OCI-LY7 (cell line): Measurements from ENCODE around the gene TUBGCP2. TPM values are rescaled to one million over a fixed set of nuclear protein-coding genes. Genes with fewer than 3 reads are reported as not detected.

Experiments
- BruUV-seq: library from RNA; stranded (reverse); fragments of 400-500 nt; replicated peaks from 2 replicates; lab custom pipeline; 2021; lab: Mats Ljungman, UMichigan
- CTCF ChIA-PET: fragments of 300-600 bp; sonication (Branson Sonifier 250); formaldehyde crosslinking; loops from one replicate; lab custom pipeline; 2022; ENCODE audit warnings: antibody characterized with exemption; ENCODE audit not compliant: unreplicated experiment; lab: Charles Lee
- POLR2A ChIA-PET: fragments of 300-600 bp; sonication (Branson Sonifier 250); formaldehyde crosslinking; loops from one replicate; lab custom pipeline; 2022; ENCODE audit warnings: antibody characterized with exemption; lab: Charles Lee
- DNase-seq: peaks from one replicate; pipeline ENCODE4 v3.0.0-alpha.2; 2015; ENCODE audit warnings: low spot score
- H2AFZ ChIP-seq: fragments of 200-600 bp; sonication (generic), shearing (Covaris generic); 2 replicates; pipeline ENCODE4 v1.6.1; 2014; ENCODE audit warnings: mild to moderate bottlenecking, antibody characterized with exemption, low read length, moderate library complexity
- H3K27ac ChIP-seq: fragments of 200-600 bp; sonication (generic); 2 replicates; pipeline ENCODE4 v1.5.1; 2014; ENCODE audit warnings: mixed run types, low read depth, mild to moderate bottlenecking, moderate library complexity, low read length, inconsistent platforms; ENCODE audit not compliant: poor library complexity, severe bottlenecking
- H3K36me3 ChIP-seq: fragments of 200-600 bp; sonication (generic); 2 replicates; pipeline ENCODE4 v1.6.1; 2014; ENCODE audit warnings: mild to moderate bottlenecking, antibody characterized with exemption, low read length, moderate library complexity, mixed read lengths; ENCODE audit not compliant: insufficient read depth
- H3K4me1 ChIP-seq: fragments of 200-600 bp; sonication (generic); 2 replicates; pipeline ENCODE4 v1.5.1; 2014; ENCODE audit warnings: mild to moderate bottlenecking, low read length; ENCODE audit not compliant: insufficient read depth, poor library complexity, severe bottlenecking
- H3K4me2 ChIP-seq: fragments of 200-600 bp; sonication (generic); 2 replicates; pipeline ENCODE4 v1.6.1; 2014; ENCODE audit warnings: mild to moderate bottlenecking, low read length
- H3K4me3 ChIP-seq: fragments of 200-600 bp; sonication (generic); 2 replicates; pipeline ENCODE4 v1.5.1; 2014; ENCODE audit warnings: mild to moderate bottlenecking, low read depth, low read length; ENCODE audit not compliant: poor library complexity, severe bottlenecking
- H3K79me2 ChIP-seq: fragments of 200-600 bp; sonication (generic); 2 replicates; pipeline ENCODE4 v1.6.1; 2016; ENCODE audit warnings: low read depth, mild to moderate bottlenecking, low read length, moderate library complexity, mixed read lengths; ENCODE audit not compliant: insufficient read depth
- H3K9me2 ChIP-seq: fragments of 200-600 bp; sonication (generic); 2 replicates; pipeline ENCODE4 v1.6.1; 2016; ENCODE audit warnings: mild to moderate bottlenecking, low read length, mixed read lengths; ENCODE audit not compliant: insufficient read depth
- H3K9me3 ChIP-seq: fragments of 200-600 bp; sonication (generic); 2 replicates; pipeline ENCODE4 v1.6.1; 2014; ENCODE audit warnings: mild to moderate bottlenecking, mixed run types, low read length, mixed read lengths
- H4K20me1 ChIP-seq: fragments of 200-600 bp; sonication (generic); 2 replicates; pipeline ENCODE4 v1.6.1; 2014; ENCODE audit warnings: mild to moderate bottlenecking, antibody characterized with exemption, low read length, moderate library complexity, mixed read lengths; ENCODE audit not compliant: insufficient read depth
- EZH2phosphoT487 ChIP-seq: fragments of 200-600 bp; sonication (generic); IDR thresholded peaks from 2 replicates; pipeline ENCODE4 v1.6.1; 2018; ENCODE audit warnings: low read depth, borderline replicate concordance, mild to moderate bottlenecking, mixed run types, antibody characterized with exemption, low read length, moderate library complexity, mixed read lengths
- intact Hi-C: fragments of 100-400 bp; cut with micrococcal nuclease; formaldehyde crosslinking; loops from one replicate; pipeline ENCODE4 v1.10.0; 2022; ENCODE audit not compliant: unreplicated experiment
- total RNA-seq, 2 experiments: library from RNA; depleted of rRNA in 1 of 2; stranded (reverse); fragments of >200 nt in 1 of 2; shearing (Covaris generic) in 1 of 2; gene quantifications; 2 replicates each; pipeline ENCODE4 v1.2.3, GENCODE V29; 2014 to 2022
- TF ChIP-seq, protein P1 (sequence below): fragments of 200-600 bp; sonication (generic); conservative IDR thresholded peaks from 2 replicates; pipeline ENCODE4 v1.5.1; 2014; ENCODE audit warnings: mild to moderate bottlenecking, antibody characterized with exemption, low read length, moderate library complexity, mixed read lengths

TUBGCP2 gene
- total RNA-seq, 2 experiments from 2014 or later, result 40.5 to 56.1 TPM

DNA sequence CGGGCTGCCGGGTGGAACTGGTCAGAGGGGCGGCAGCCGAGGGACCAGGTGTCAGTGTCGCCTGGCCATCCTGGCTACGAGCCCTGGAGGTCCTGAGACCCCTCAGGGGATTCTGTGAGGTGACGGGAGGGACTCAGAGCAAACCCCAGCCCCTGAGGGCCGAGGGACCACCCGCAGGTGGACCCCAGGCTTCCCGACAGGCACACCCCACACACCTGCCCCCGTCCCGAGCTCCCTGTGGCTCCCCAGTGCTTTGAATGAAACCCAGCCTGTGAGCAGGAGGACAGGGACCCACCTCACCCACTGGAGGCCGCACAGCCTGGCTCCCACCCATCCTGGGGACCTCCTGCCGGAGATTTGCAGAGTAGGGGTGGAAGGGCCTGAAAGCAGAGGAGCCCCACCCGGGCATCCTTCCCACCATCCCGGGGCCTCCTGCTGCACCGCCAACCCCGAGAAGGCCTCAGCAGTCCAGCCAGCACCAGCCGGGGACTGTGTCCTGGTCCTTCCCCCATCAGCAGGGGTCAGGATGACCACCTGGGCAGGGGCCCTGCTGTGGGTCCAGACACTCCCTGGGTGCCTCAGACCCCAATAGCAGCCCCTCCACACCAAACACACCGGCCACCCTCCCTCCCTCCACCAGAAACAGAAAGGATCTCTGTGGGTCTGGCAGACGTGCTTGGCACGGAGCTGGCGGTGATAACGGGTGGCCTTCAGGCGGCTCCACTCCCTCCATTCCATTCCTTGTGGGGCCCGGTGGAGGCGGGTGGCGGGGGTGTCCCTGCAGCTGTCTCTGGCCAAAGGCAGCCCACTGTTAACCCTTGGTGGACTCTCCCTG, 57.1 kb downstream of the TUBGCP2 start:
- Histone ChIP-seq H3K36me3 (no peaks in the 10 kb centered on the region), H3K4me3 (no peak overlapping the region), H3K27ac (no peak overlapping the region), H3K79me2 (no peaks in the 10 kb centered on the region), H2AFZ (no peak overlapping the region), H3K9me3 (no peaks in the 10 kb centered on the region), H3K4me2 (no peak overlapping the region), H3K4me1 (no peaks in the 10 kb centered on the region), H4K20me1 (no peaks in the 10 kb centered on the region), H3K9me2 (no peaks in the 10 kb centered on the region)
- TF ChIP-seq EZH2phosphoT487, result no peak
- TF ChIP-seq, protein P1, sequence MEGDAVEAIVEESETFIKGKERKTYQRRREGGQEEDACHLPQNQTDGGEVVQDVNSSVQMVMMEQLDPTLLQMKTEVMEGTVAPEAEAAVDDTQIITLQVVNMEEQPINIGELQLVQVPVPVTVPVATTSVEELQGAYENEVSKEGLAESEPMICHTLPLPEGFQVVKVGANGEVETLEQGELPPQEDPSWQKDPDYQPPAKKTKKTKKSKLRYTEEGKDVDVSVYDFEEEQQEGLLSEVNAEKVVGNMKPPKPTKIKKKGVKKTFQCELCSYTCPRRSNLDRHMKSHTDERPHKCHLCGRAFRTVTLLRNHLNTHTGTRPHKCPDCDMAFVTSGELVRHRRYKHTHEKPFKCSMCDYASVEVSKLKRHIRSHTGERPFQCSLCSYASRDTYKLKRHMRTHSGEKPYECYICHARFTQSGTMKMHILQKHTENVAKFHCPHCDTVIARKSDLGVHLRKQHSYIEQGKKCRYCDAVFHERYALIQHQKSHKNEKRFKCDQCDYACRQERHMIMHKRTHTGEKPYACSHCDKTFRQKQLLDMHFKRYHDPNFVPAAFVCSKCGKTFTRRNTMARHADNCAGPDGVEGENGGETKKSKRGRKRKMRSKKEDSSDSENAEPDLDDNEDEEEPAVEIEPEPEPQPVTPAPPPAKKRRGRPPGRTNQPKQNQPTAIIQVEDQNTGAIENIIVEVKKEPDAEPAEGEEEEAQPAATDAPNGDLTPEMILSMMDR, result no peak
- no TSS peak for BruUV-seq
- CTCF ChIA-PET, result no interaction called here
- intact Hi-C loops, result no loop called here
- DNase-seq, result no peak
- POLR2A ChIA-PET, result no interaction called here

DNA sequence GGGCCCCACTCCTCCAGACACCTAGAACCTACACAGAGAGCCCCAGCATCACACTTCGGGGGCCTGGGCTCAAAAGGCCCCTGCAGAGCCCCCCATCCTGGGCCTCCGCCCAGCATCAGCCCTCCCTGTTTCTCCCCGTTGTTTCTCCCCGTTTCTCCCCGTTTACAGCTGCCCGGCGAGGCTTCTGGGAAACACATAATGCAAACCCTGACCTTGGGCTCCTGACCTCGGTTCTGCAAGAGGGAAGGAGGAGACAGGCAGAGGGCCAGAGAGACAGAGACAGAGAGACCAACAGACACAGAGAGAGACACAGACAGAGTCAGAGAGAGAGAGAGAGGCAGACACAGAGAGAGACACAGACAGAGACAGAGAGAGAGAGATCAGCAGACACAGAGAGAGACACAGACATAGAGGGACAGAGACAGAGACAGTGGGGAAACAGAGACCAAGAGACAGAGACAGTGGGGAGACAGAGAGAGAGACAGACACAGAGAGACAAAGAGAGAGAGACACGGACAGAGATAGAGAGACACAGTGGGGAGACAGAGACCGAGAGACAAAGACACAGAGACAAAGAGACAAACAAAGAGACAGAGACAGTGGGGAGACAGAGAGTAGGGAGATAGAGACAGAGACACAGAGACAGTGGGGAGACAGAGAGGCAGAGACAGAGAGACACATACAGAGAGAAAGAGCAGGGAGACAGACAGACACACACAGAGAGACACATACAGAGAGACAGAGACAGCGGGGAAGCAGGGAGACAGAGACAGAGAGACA, 58.5 kb downstream of the TUBGCP2 start:
- intact Hi-C loops, result loop anchor here (10.0 kb wide), 1 partner anchor 265 kb away; no protein-coding TSS in a partner anchor
- Histone ChIP-seq H3K27ac (no peak overlapping the region), H4K20me1 (no peaks in the 10 kb centered on the region), H2AFZ (no peak overlapping the region), H3K79me2 (no peaks in the 10 kb centered on the region), H3K9me3 (no peaks in the 10 kb centered on the region), H3K36me3 (no peaks in the 10 kb centered on the region), H3K4me3 (no peak overlapping the region), H3K9me2 (no peaks in the 10 kb centered on the region), H3K4me2 (no peak overlapping the region), H3K4me1 (no peaks in the 10 kb centered on the region)
- no TSS peak for BruUV-seq
- TF ChIP-seq EZH2phosphoT487, result no peak
- TF ChIP-seq, protein P1, result no peak
- ChIA-PET POLR2A (no interaction called here), CTCF (no interaction called here)
- DNase-seq, result no peak
